ENCODE data around the gene TWIST2.

DNA sequence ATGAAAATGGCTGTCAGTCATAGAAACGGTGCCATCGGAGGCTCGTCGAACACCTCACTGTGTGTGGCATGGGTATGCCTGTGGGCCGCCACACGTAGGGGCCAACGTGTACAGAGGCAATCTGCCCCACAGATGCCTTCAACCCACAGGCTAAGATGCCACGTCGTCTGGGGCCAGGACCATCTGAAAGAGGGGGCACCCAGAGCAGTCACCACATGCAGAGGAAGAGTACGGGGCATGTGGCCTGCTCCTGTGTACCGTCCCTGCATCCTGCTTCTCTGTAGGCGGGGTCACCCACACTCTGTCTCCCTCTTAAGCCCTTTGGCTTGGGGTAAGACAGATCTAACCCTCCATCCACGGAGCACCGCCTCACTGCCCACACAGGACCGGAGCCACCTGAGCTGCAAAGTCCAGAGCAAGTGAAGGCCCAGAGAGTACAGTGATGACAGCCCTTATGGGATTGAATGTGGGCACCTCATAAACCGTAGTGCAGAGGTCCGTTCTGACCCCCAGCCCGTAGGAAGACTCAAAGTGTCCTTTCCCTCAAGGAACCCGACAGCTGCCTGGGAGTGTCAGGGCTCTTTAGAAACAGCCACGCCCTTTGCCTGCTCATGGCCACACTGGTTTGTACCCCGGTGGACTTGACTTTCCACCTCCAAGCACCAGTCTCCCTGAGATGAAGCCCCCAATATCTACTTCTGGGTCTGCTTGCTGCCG is 66.2 kb downstream of the TWIST2 start:
- TF ChIP-seq, protein P1, sequence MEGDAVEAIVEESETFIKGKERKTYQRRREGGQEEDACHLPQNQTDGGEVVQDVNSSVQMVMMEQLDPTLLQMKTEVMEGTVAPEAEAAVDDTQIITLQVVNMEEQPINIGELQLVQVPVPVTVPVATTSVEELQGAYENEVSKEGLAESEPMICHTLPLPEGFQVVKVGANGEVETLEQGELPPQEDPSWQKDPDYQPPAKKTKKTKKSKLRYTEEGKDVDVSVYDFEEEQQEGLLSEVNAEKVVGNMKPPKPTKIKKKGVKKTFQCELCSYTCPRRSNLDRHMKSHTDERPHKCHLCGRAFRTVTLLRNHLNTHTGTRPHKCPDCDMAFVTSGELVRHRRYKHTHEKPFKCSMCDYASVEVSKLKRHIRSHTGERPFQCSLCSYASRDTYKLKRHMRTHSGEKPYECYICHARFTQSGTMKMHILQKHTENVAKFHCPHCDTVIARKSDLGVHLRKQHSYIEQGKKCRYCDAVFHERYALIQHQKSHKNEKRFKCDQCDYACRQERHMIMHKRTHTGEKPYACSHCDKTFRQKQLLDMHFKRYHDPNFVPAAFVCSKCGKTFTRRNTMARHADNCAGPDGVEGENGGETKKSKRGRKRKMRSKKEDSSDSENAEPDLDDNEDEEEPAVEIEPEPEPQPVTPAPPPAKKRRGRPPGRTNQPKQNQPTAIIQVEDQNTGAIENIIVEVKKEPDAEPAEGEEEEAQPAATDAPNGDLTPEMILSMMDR (IDR thresholded peaks at IDR 0.05): no peak
- no peak for TF ChIP-seq POLR2A (IDR thresholded peaks at IDR 0.05)
